Measurements from ENCODE around the gene SPOCK2.

Gene SPOCK2

DNA sequence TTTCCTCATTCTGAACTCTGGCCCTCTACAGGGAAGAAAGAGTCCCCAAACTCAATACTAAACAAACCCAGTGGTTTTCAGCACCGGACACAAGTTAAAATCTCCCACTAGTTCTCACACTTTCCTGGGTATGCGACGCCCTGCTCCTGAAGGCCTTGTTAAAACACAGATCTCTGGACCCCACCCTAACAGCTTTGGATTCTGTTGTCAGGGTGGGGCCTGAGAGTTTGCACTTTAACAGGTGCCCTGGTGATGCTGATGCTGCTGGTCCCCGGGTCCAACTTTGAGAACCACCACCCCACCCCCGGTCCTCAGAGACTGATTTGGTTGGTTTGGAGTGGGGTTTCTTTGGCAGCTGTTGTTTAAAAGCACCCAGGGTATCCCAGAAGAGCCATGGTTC lies 62.5 kb downstream of the SPOCK2 start:
- H3K27ac ChIP-seq (ENCODE audit: low read length), result no peak overlapping the region
- no peak overlapping the region for H3K9ac ChIP-seq (ENCODE audit: low read length in 2 of 2)
- no peak overlapping the region for H3K4me3 ChIP-seq (ENCODE audit: low read length in 2 of 2)
- no peaks in the 10 kb centered on the region for H3K27me3 ChIP-seq (ENCODE audit: control insufficient read depth in 1 of 2, insufficient read depth in 2 of 2, low read length in 2 of 2)
- H3K36me3 ChIP-seq (ENCODE audit: control insufficient read depth in 2 of 2, insufficient read depth in 2 of 2, low read length in 2 of 2), result no peaks in the 10 kb centered on the region
- H3K9me3 ChIP-seq (ENCODE audit: control insufficient read depth in 2 of 2, low read length in 2 of 2), result no peaks in the 10 kb centered on the region
- H3K4me1 ChIP-seq (ENCODE audit: control insufficient read depth, insufficient read depth, low read length), result no peaks in the 10 kb centered on the region

DNA sequence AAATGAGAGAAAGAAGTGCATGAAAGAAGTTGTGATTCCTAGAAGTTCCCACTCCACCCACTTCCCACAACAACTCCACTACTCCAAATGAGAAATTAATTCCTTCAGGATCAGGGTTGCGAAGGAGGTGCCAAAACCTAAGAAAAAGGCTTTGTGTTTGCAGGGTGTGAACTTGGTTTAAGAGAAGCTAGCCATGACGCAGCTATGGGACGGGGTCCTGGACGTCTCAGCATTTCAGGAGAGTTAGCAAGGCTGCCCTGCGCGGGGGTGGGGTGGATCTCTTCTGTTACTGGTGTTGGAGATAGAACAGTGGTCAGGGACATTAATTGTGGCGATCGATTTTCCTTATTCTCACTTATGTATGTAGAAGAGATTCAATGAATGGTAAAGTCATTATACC lies 63.0 kb downstream of the SPOCK2 start:
- Histone ChIP-seq H3K36me3 (ENCODE audit: control insufficient read depth in 2 of 2, insufficient read depth in 2 of 2, low read length in 2 of 2) (no peaks in the 10 kb centered on the region), H3K27me3 (ENCODE audit: control insufficient read depth in 1 of 2, insufficient read depth in 2 of 2, low read length in 2 of 2) (no peaks in the 10 kb centered on the region), H3K9ac (ENCODE audit: low read length in 2 of 2) (no peak overlapping the region), H3K4me3 (ENCODE audit: low read length in 2 of 2) (no peak overlapping the region), H3K4me1 (ENCODE audit: control insufficient read depth, insufficient read depth, low read length) (no peaks in the 10 kb centered on the region), H3K9me3 (ENCODE audit: control insufficient read depth in 2 of 2, low read length in 2 of 2) (no peaks in the 10 kb centered on the region), H3K27ac (ENCODE audit: low read length) (no peak overlapping the region)

DNA sequence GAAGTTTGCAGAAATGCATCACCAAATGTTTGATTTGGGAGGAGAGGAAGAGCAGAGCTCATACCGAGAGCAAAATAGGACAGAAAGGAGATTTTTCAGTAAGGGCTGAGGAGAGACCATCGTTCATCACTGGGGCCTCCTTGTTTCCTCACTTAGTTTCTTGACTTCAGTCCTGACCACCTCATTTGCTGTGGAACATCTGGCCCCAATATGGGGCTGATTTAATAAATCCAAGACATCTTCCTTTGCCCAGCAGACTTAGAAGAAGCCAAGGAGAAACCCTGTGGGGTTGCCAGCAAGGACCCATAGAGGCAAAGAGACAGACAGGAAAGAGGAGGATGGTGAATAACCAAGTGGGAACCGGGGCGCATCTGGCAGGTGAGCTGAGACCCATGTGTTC lies 63.8 kb downstream of the SPOCK2 start:
- Histone ChIP-seq H3K9ac (ENCODE audit: low read length in 2 of 2) (no peak overlapping the region), H3K4me1 (ENCODE audit: control insufficient read depth, insufficient read depth, low read length) (no peaks in the 10 kb centered on the region), H3K27ac (ENCODE audit: low read length) (no peak overlapping the region)

DNA sequence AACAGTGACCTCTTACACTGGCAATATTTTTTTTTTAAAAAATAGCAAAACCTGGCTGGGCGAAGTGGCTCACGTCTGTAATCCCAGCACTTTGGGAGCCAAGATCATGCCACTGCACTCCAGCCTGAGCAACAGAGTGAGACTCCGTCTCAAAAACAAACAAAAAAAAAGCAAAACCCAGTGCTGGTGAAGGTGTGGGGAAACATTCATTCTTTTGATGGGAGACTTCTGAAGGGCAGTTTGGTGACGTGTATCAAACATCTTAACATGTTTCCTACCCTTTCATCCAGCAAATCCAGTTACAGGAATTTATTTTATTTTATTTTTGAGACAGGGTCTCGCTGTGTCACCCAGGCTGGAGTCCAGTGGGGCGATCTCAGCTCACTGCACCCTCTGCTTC lies 66.1 kb downstream of the SPOCK2 start:
- Histone ChIP-seq H3K9me3 (ENCODE audit: control insufficient read depth in 2 of 2, low read length in 2 of 2) (no peaks in the 10 kb centered on the region), H3K4me1 (ENCODE audit: control insufficient read depth, insufficient read depth, low read length) (peaks cover 11% of the 10 kb centered on the region)

More for the DNA sequence above, 63.8 kb downstream of the SPOCK2 start:
- Histone ChIP-seq H3K27me3 (ENCODE audit: control insufficient read depth in 1 of 2, insufficient read depth in 2 of 2, low read length in 2 of 2) (no peaks in the 10 kb centered on the region), H3K9me3 (ENCODE audit: control insufficient read depth in 2 of 2, low read length in 2 of 2) (no peaks in the 10 kb centered on the region), H3K36me3 (ENCODE audit: control insufficient read depth in 2 of 2, insufficient read depth in 2 of 2, low read length in 2 of 2) (no peaks in the 10 kb centered on the region), H3K4me3 (ENCODE audit: low read length in 2 of 2) (no peak overlapping the region)

DNA sequence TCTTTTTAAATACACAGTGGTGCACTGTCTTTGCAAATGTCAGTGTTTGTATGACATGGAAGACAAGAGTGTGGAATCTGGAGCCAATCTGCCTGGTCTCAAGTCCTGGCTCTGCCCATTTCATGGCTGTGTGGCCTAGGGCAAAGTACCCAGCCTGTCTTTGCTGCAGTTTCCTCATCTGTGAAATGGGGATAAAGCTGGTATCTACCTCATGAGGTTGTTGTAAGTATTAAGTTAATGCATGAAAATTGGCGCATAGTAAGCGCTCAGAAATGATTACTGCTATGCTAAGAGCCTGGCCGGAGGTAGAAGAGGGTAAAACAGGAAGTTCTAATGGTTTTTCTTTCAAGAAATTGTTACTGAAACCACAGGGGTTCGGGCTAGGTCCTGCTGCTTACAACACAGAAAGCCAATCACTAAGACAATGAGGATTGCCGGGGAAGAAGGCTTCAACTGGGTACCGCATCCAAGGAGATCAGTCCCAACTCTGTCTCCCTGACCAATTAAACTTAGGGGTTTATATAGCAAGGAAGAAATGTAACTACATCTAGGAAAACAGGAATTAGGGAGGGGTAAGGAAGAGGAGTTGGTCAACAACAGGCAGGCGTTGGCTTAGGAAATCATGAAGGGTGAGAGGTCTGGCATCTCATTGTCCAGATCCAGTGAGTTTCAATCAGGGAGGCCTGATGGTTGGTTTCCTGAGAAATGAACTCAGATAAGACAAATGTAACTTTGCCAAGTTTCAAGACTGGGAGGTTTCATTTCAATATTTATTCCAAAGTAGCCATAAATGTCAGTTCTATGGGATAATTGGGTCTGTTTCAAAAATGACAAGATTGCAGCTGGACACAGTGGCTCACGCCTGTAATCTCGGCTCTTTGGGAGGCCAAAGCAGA lies 67.2 kb downstream of the SPOCK2 start:
- Histone ChIP-seq H3K4me1 (ENCODE audit: control insufficient read depth, insufficient read depth, low read length) (peaks cover 18% of the 10 kb centered on the region), H3K27me3 (ENCODE audit: control insufficient read depth in 1 of 2, insufficient read depth in 2 of 2, low read length in 2 of 2) (no peaks in the 10 kb centered on the region), H3K4me3 (ENCODE audit: low read length in 2 of 2) (no peak overlapping the region), H3K27ac (ENCODE audit: low read length) (no peak overlapping the region), H3K9me3 (ENCODE audit: control insufficient read depth in 2 of 2, low read length in 2 of 2) (no peaks in the 10 kb centered on the region), H3K9ac (ENCODE audit: low read length in 2 of 2) (no peak overlapping the region), H3K36me3 (ENCODE audit: control insufficient read depth in 2 of 2, insufficient read depth in 2 of 2, low read length in 2 of 2) (no peaks in the 10 kb centered on the region)

More for the DNA sequence above, 66.1 kb downstream of the SPOCK2 start:
- H3K4me3 ChIP-seq (ENCODE audit: low read length in 2 of 2), result no peak overlapping the region
- H3K27me3 ChIP-seq (ENCODE audit: control insufficient read depth in 1 of 2, insufficient read depth in 2 of 2, low read length in 2 of 2), result no peaks in the 10 kb centered on the region
- no peak overlapping the region for H3K9ac ChIP-seq (ENCODE audit: low read length in 2 of 2)
- H3K27ac ChIP-seq (ENCODE audit: low read length), result no peak overlapping the region
- H3K36me3 ChIP-seq (ENCODE audit: control insufficient read depth in 2 of 2, insufficient read depth in 2 of 2, low read length in 2 of 2), result no peaks in the 10 kb centered on the region

DNA sequence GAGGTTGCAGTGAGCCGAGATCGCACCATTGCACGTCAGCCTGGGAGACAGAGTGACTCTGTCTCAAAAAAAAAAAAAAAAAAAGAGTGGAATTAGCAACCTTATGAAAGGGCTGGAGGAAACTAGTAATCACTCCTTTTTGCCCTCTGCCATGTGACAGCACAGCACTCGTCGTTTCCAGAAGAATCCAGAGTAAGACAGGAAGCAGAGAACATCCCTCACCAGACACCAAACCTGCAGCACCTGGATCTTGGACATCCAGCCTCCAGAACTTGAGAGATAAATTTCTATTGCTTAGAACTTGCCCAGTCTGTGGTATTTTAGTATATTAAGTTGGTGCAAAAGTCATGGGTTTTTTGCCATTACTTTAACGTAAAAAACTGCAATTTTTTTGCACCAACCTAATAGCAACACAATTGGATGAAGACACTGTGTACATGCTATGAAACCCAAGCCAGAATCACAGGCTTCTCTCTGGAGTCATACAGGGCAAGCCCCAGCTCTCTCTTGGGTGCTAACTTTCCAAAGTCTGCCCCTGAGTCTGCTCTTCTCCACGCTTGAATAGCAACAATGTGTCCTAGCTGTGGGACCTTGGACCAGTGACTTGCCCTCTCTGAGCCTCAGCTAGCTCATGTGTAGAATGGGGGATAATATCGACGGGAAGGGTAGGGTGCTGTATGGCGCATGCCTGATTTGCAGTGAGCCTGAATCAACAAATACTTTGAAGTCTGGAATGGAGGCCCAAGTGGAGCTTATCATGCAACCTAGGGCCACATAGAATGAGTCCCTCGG lies 69.1 kb downstream of the SPOCK2 start:
- Histone ChIP-seq H3K9me3 (ENCODE audit: control insufficient read depth in 2 of 2, low read length in 2 of 2) (no peaks in the 10 kb centered on the region), H3K27me3 (ENCODE audit: control insufficient read depth in 1 of 2, insufficient read depth in 2 of 2, low read length in 2 of 2) (no peaks in the 10 kb centered on the region), H3K27ac (ENCODE audit: low read length) (no peak overlapping the region), H3K4me3 (ENCODE audit: low read length in 2 of 2) (no peak overlapping the region), H3K9ac (ENCODE audit: low read length in 2 of 2) (no peak overlapping the region), H3K4me1 (ENCODE audit: control insufficient read depth, insufficient read depth, low read length) (peaks cover 18% of the 10 kb centered on the region), H3K36me3 (ENCODE audit: control insufficient read depth in 2 of 2, insufficient read depth in 2 of 2, low read length in 2 of 2) (no peaks in the 10 kb centered on the region)

DNA sequence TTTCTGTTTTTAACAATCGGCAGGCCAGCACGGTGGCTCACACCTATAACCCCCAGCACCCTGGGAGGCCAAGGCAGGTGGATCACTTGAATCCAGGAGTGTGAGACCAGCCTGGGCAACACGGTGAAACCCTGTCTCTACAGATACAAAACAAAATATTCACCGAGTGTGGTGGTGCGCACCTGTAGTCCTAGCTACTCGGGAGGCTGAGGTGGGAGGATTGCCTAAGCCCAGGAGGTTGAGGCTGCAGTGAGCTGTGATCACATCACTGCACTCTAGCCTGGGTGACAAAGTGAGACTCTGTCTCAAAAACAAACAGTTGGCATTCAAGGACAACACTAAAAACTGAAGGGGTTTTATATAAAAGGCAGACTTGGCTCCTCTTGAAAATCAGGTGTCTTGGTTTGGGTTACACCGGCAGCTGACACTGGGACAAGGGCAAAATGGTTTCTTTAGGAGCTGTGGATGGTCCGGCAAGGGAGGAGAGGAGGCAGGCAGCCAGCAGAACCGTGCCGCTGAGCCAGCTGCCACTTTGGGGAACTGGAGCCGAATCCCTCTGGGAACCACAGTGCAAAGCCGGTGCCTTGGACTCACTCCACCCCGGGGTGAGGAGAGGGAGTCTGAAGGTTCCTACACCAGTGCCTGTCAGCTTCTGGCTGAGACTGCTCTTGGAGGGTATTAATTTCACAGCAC lies 71.6 kb downstream of the SPOCK2 start:
- Histone ChIP-seq H3K9ac (ENCODE audit: low read length in 2 of 2) (no peak overlapping the region), H3K4me3 (ENCODE audit: low read length in 2 of 2) (no peak overlapping the region), H3K36me3 (ENCODE audit: control insufficient read depth in 2 of 2, insufficient read depth in 2 of 2, low read length in 2 of 2) (peaks cover 0 to 3% of the 10 kb centered on the region in 2 donors), H3K27me3 (ENCODE audit: control insufficient read depth in 1 of 2, insufficient read depth in 2 of 2, low read length in 2 of 2) (no peaks in the 10 kb centered on the region), H3K4me1 (ENCODE audit: control insufficient read depth, insufficient read depth, low read length) (peaks cover 25% of the 10 kb centered on the region), H3K27ac (ENCODE audit: low read length) (no peak overlapping the region), H3K9me3 (ENCODE audit: control insufficient read depth in 2 of 2, low read length in 2 of 2) (no peaks in the 10 kb centered on the region)

DNA sequence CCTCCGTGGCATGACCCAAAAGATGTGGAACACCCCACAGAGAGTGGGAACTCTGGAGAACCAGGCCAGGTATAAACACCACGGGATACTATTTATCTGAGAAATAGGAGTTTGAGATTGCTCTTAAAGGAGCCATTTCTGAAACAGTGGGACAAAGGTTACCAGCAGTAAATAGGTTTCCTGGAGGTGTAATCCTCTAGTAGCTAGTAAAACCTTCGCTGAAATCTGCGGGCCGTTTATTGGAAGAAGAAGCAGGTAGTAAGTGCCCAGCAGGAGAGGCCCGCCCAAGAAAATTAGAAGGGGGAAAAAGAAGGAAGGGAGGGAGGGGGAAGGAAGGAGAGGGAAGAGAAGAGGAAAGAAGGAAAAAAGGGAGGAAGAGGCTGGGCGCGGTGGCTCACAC lies 72.5 kb downstream of the SPOCK2 start:
- Histone ChIP-seq H3K27me3 (ENCODE audit: control insufficient read depth in 1 of 2, insufficient read depth in 2 of 2, low read length in 2 of 2) (no peaks in the 10 kb centered on the region), H3K36me3 (ENCODE audit: control insufficient read depth in 2 of 2, insufficient read depth in 2 of 2, low read length in 2 of 2) (peaks cover 0 to 8% of the 10 kb centered on the region in 2 donors), H3K27ac (ENCODE audit: low read length) (no peak overlapping the region), H3K9me3 (ENCODE audit: control insufficient read depth in 2 of 2, low read length in 2 of 2) (no peaks in the 10 kb centered on the region), H3K9ac (ENCODE audit: low read length in 2 of 2) (no peak overlapping the region), H3K4me1 (ENCODE audit: control insufficient read depth, insufficient read depth, low read length) (peaks cover 30% of the 10 kb centered on the region), H3K4me3 (ENCODE audit: low read length in 2 of 2) (no peak overlapping the region)

DNA sequence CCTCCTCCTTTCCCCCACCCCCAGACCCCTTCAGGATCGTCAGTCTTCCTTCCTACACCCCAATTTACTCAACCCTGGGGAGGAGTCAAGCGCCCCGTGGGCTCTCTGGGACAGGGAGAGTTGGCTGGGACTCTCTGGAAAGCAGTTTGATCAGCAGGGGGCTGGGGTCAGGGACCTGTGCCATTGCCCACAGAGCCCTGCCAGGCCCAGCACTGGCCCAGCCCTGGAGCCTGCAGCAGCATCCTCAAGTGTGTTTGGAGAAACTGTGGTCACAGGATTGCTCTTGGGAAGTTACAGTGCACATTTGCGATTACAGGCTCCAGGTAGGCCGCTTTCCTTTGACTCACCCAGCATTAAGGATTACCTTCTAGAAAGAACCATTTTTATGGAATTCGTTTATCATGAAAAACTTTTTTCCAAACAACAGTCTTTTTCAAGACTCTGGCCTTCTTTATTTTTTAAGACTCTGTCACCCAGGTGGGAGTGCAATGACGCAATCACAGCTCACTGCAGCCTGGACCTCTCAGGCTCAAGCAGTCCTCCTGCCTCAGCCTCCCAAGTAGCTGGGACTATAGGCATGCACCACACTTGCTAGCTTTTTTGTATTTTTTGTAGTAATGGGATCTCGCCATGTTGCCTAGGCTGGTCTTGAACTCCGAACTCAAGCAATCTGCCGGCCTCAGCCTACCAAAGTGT lies 73.4 kb downstream of the SPOCK2 start:
- Histone ChIP-seq H3K27me3 (ENCODE audit: control insufficient read depth in 1 of 2, insufficient read depth in 2 of 2, low read length in 2 of 2) (no peaks in the 10 kb centered on the region), H3K36me3 (ENCODE audit: control insufficient read depth in 2 of 2, insufficient read depth in 2 of 2, low read length in 2 of 2) (peaks cover 0 to 8% of the 10 kb centered on the region in 2 donors), H3K4me3 (ENCODE audit: low read length in 2 of 2) (no peak overlapping the region), H3K9ac (ENCODE audit: low read length in 2 of 2) (no peak overlapping the region), H3K4me1 (ENCODE audit: control insufficient read depth, insufficient read depth, low read length) (peaks cover 40% of the 10 kb centered on the region), H3K27ac (ENCODE audit: low read length) (no peak overlapping the region), H3K9me3 (ENCODE audit: control insufficient read depth in 2 of 2, low read length in 2 of 2) (no peaks in the 10 kb centered on the region)

DNA sequence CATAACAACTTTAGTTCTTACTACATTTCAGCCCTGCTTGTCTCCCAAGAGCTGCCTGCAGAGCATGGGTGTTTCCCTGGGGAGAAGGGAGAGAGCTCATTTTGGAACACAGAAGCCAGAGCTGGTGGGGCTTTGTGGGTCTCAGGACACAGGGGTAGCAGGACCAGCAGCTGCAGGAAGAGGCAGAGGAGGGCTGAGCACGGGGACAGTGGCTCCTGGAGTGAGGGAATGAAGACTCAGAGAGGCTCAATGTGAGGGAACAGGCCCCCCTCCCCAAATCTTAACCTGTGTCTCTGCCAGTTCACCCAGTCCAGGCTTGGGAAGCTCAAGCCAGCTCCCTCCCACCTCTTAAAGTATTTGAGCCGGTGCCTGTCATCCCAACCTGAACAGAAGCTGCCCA lies 74.2 kb downstream of the SPOCK2 start:
- H3K4me3 ChIP-seq (ENCODE audit: low read length in 2 of 2), result no peak overlapping the region
- H3K9me3 ChIP-seq (ENCODE audit: control insufficient read depth in 2 of 2, low read length in 2 of 2), result no peaks in the 10 kb centered on the region
- no peak overlapping the region for H3K9ac ChIP-seq (ENCODE audit: low read length in 2 of 2)
- H3K4me1 ChIP-seq (ENCODE audit: control insufficient read depth, insufficient read depth, low read length), result peaks cover 47% of the 10 kb centered on the region
- H3K27me3 ChIP-seq (ENCODE audit: control insufficient read depth in 1 of 2, insufficient read depth in 2 of 2, low read length in 2 of 2), result no peaks in the 10 kb centered on the region
- H3K36me3 ChIP-seq (ENCODE audit: control insufficient read depth in 2 of 2, insufficient read depth in 2 of 2, low read length in 2 of 2), result peaks cover 0 to 8% of the 10 kb centered on the region in 2 donors
- H3K27ac ChIP-seq (ENCODE audit: low read length), result peak overlapping the region; percentile 11
